NT2/D1 (cell line): Measurements from ENCODE around the gene OPN1MW2.
"Not testable (repeated sequence)": the region's sequence is repeated elsewhere in the genome, so short reads cannot be mapped to it uniquely, and the experiment has no call there.

Source experiments
- YY1 ChIP-seq: IDR thresholded peaks from 2 replicates; pipeline ENCODE4 v1.6.1; 2011; ENCODE audit not compliant: insufficient read length, insufficient read depth
- ZNF274 ChIP-seq: IDR thresholded peaks from 2 replicates; pipeline ENCODE4 v1.6.1; 2011; ENCODE audit warnings: mild to moderate bottlenecking, low read depth, low read length

- TF ChIP-seq YY1, ZNF274: not testable (repeated sequence)
Measured at GRCh38 chrX:154211057-154211456, 8.5 kb upstream of the OPN1MW2 start.
